SJCRH30 (cell line): ENCODE results near the gene PPP1R15B. TPM values are rescaled to one million over a fixed set of nuclear protein-coding genes. Genes with fewer than 3 reads are reported as not detected.
A peak's percentile ranks its signal among the peaks of the same experiment; 100 is the strongest.

ENCODE experiments used
- DNase-seq, 2 experiments: peaks; one replicate each; pipeline ENCODE4 v3.0.0-alpha.2; 2015 to 2020
- H3K27ac ChIP-seq: fragments of 250-450 bp; sonication (Bioruptor Pico); 2 replicates; pipeline ENCODE4 v1.5.1; 2020; ENCODE audit warnings: mild to moderate bottlenecking, moderate library complexity
- H3K27me3 ChIP-seq: fragments of 250-450 bp; sonication (Bioruptor Pico); 2 replicates; pipeline ENCODE4 v1.5.1; 2020; ENCODE audit warnings: mild to moderate bottlenecking, moderate library complexity
- H3K36me3 ChIP-seq: fragments of 250-450 bp; sonication (Bioruptor Pico); 2 replicates; pipeline ENCODE4 v1.5.1; 2020; ENCODE audit warnings: mild to moderate bottlenecking, moderate library complexity
- H3K4me1 ChIP-seq: fragments of 250-450 bp; sonication (Bioruptor Pico); 2 replicates; pipeline ENCODE4 v1.5.1; 2020; ENCODE audit warnings: mild to moderate bottlenecking, moderate library complexity
- H3K4me3 ChIP-seq: fragments of 250-450 bp; sonication (Bioruptor Pico); 2 replicates; pipeline ENCODE4 v1.5.1; 2020; ENCODE audit warnings: mild to moderate bottlenecking, moderate library complexity
- H3K9me3 ChIP-seq: fragments of 250-450 bp; sonication (Bioruptor Pico); replicated peaks from 2 replicates; pipeline ENCODE4 v1.5.1; 2020; ENCODE audit warnings: mild to moderate bottlenecking, moderate library complexity
- total RNA-seq: library from RNA; depleted of rRNA; stranded (reverse); fragments of >200 nt; shearing (Covaris generic); gene quantifications from 2 replicates; pipeline ENCODE4 v1.2.3, GENCODE V29; 2014; rRNA removed

PPP1R15B gene
- total RNA-seq, 1 experiment from 2014 or later, result 71.4 TPM

GRCh38 chr1:204361341-204361771 lies 50.3 kb downstream of the PPP1R15B start:
- no peaks in the 10 kb centered on the region for H3K36me3 ChIP-seq
- H3K27me3 ChIP-seq, result no peaks in the 10 kb centered on the region; the same call in 1 of the 2 replicates
- peaks cover 31% of the 10 kb centered on the region for H3K4me1 ChIP-seq
- no peak for DNase-seq
- H3K27ac ChIP-seq, result no peak overlapping the region
- H3K9me3 ChIP-seq, result no peaks in the 10 kb centered on the region
- no peak overlapping the region for H3K4me3 ChIP-seq

- Histone ChIP-seq H3K27me3 (no peaks in the 10 kb centered on the region; the same call in 1 of the 2 replicates), H3K4me1 (peaks cover 31% of the 10 kb centered on the region), H3K4me3 (no peak overlapping the region), H3K27ac (no peak overlapping the region), H3K9me3 (no peaks in the 10 kb centered on the region), H3K36me3 (no peaks in the 10 kb centered on the region)
- no peak for DNase-seq
Observed at GRCh38 chr1:204360314-204360713, 51.3 kb downstream of the PPP1R15B start.

- H3K27ac ChIP-seq, result no peak within 1 kb of the TSS; the same call in 1 of the 2 replicates
- H3K27me3 ChIP-seq, result no peaks in the 10 kb centered on the region; the same call in 1 of the 2 replicates
- no peaks in the 10 kb centered on the region for H3K36me3 ChIP-seq
- DNase-seq, result peak; percentile 89 to 90
- H3K4me1 ChIP-seq, result peaks cover 31% of the 10 kb centered on the region
- H3K4me3 ChIP-seq, result peak within 1 kb of the TSS; percentile 30
- H3K9me3 ChIP-seq, result no peaks in the 10 kb centered on the region
Observed at GRCh38 chr1:204359474-204360255, 52.0 kb downstream of the PPP1R15B start, which contains the start of gene PLEKHA6. TSS of gene PLEKHA6 (minus strand) at chr1:204359929. CDS start at chr1:204273727, 86,202 bp downstream.

GRCh38 chr1:204359131-204359473 lies 52.5 kb downstream of the PPP1R15B start:
- Histone ChIP-seq H3K4me1 (peaks cover 31% of the 10 kb centered on the region), H3K36me3 (no peaks in the 10 kb centered on the region), H3K9me3 (no peaks in the 10 kb centered on the region), H3K4me3 (peak overlapping the region; percentile 30), H3K27ac (no peak overlapping the region; the same call in 1 of the 2 replicates), H3K27me3 (no peaks in the 10 kb centered on the region; the same call in 1 of the 2 replicates)
- no peak for DNase-seq

- no peak overlapping the region for H3K27ac ChIP-seq
- peak overlapping the region; percentile 30 for H3K4me3 ChIP-seq
- H3K4me1 ChIP-seq, result peaks cover 31% of the 10 kb centered on the region
- H3K27me3 ChIP-seq, result no peaks in the 10 kb centered on the region; the same call in 1 of the 2 replicates
- H3K36me3 ChIP-seq, result no peaks in the 10 kb centered on the region
- peak; percentile 31 to 37 for DNase-seq
- no peaks in the 10 kb centered on the region for H3K9me3 ChIP-seq
Observed at GRCh38 chr1:204358605-204359004, 53.0 kb downstream of the PPP1R15B start.

GRCh38 chr1:204357551-204358490 lies 53.8 kb downstream of the PPP1R15B start:
- Histone ChIP-seq H3K4me3 (peak overlapping the region; percentile 19), H3K9me3 (no peaks in the 10 kb centered on the region), H3K27ac (no peak overlapping the region), H3K36me3 (no peaks in the 10 kb centered on the region), H3K4me1 (peaks cover 29% of the 10 kb centered on the region), H3K27me3 (no peaks in the 10 kb centered on the region; the same call in 1 of the 2 replicates)
- DNase-seq, result peak; percentile 54 to 66

- Histone ChIP-seq H3K4me3 (no peak overlapping the region), H3K36me3 (no peaks in the 10 kb centered on the region), H3K9me3 (no peaks in the 10 kb centered on the region), H3K4me1 (peaks cover 29% of the 10 kb centered on the region), H3K27me3 (no peaks in the 10 kb centered on the region; the same call in 1 of the 2 replicates), H3K27ac (no peak overlapping the region)
- no peak for DNase-seq
Observed at GRCh38 chr1:204356997-204357396, 54.6 kb downstream of the PPP1R15B start.

- DNase-seq, result no peak
- Histone ChIP-seq H3K9me3 (no peaks in the 10 kb centered on the region), H3K27ac (no peak overlapping the region), H3K27me3 (no peaks in the 10 kb centered on the region), H3K4me3 (no peak overlapping the region), H3K4me1 (peaks cover 34% of the 10 kb centered on the region), H3K36me3 (no peaks in the 10 kb centered on the region)
Observed at GRCh38 chr1:204355913-204356312, 55.7 kb downstream of the PPP1R15B start.

- no peaks in the 10 kb centered on the region for H3K36me3 ChIP-seq
- H3K27ac ChIP-seq, result no peak overlapping the region
- no peaks in the 10 kb centered on the region for H3K27me3 ChIP-seq
- H3K9me3 ChIP-seq, result no peaks in the 10 kb centered on the region
- DNase-seq, result no peak
- peaks cover 37% of the 10 kb centered on the region for H3K4me1 ChIP-seq
- H3K4me3 ChIP-seq, result no peak overlapping the region
Observed at GRCh38 chr1:204354579-204354978, 57.0 kb downstream of the PPP1R15B start.

Other genes with a start within 250 kb of the PPP1R15B start
- gene REN, start 245.5 kb downstream of the PPP1R15B start, total RNA-seq, result not detected in 2 replicates
- not detected in 2 replicates for gene KISS1, start 215.3 kb downstream of the PPP1R15B start, total RNA-seq
- gene GOLT1A, start 197.8 kb downstream of the PPP1R15B start, total RNA-seq, result not detected in 2 replicates
- 1.2 and 1.5 TPM in 2 replicates for gene PLEKHA6, start 51.9 kb downstream of the PPP1R15B start, total RNA-seq
- gene PIK3C2B, start 83.0 kb upstream of the PPP1R15B start, total RNA-seq, result 2.4 and 3.6 TPM in 2 replicates
- 26.6 and 41.2 TPM in 2 replicates for gene MDM4, start 104.6 kb upstream of the PPP1R15B start, total RNA-seq